K562 (cell line): ENCODE results near the gene LRRTM4. TPM values are rescaled to one million over a fixed set of nuclear protein-coding genes. Genes with fewer than 3 reads are reported as not detected.

ENCODE experiments used
- ATAC-seq: fragments of 200-7000 bp; cut with Tn5 transposase; 3 replicates; pipeline ENCODE4 v1.9.1; 2020; ENCODE audit warnings: moderate library complexity
- BruUV-seq: library from RNA; stranded (reverse); fragments of 400-500 nt; replicated peaks from 2 replicates; lab custom pipeline; 2021; lab: Mats Ljungman, UMichigan
- CTCF ChIA-PET: fragments of 300-600 bp; formaldehyde crosslinking; extraction: SDS; loops from one replicate; lab custom pipeline; 2021; ENCODE audit warnings: low intra/inter-chr PET ratio; lab: Yijun Ruan, JAX
- POLR2A ChIA-PET: fragments of 300-600, 350-650 bp; sonication (Branson Sonifier 250); formaldehyde crosslinking; extraction: SDS; loops from one replicate; lab custom pipeline; 2021; ENCODE audit warnings: antibody characterized with exemption, inconsistent platforms; lab: Yijun Ruan, JAX
- DNase-seq, 4 experiments: peaks; one replicate each; pipeline versions ENCODE4 v3.0.0 to v3.0.0-alpha.2; 2011 to 2018; ENCODE audit warnings: low spot score in 3 of 4, mixed read lengths in 3 of 4; ENCODE audit errors: extremely low read depth in 1 of 4
- FAIRE-seq: peaks from 2 replicates; lab custom pipeline; 2011; peaks lifted over from hg19 to GRCh38; lab: Jason Lieb, UNC
- H2AFZ ChIP-seq: 2 replicates; pipeline ENCODE4 v1.6.0; 2011; ENCODE audit warnings: low read depth, low read length, control low read depth, inconsistent platforms
- H3K27ac ChIP-seq: fragments of 200-600 bp; 3 replicates; pipeline ENCODE4 v1.8.0; 2011; ENCODE audit warnings: low read depth, mild to moderate bottlenecking, control low read depth, inconsistent platforms, low read length, moderate library complexity, mixed read lengths; ENCODE audit errors: extremely low read depth
- H3K27me3 ChIP-seq, 2 experiments: fragments of 300-600 bp in 1 of 2; 2 replicates in 1 of 2; 3 replicates in 1 of 2; pipeline versions ENCODE4 v1.6.0 to v1.8.0; 2011; ENCODE audit warnings: inconsistent platforms in 2 of 2, low read length in 2 of 2, mild to moderate bottlenecking in 1 of 2, mixed read lengths in 1 of 2, moderate library complexity in 1 of 2; ENCODE audit not compliant: control insufficient read depth in 2 of 2, insufficient read depth in 2 of 2
- H3K36me3 ChIP-seq: fragments of 300-600 bp; 3 replicates; pipeline ENCODE4 v1.8.0; 2011; ENCODE audit warnings: mild to moderate bottlenecking, low read length, inconsistent platforms; ENCODE audit not compliant: control insufficient read depth, insufficient read depth
- H3K4me1 ChIP-seq, 2 experiments: fragments of 200-600 bp in 1 of 2; replicated peaks in 1 of 2; 2 replicates in 1 of 2; 3 replicates in 1 of 2; pipeline versions ENCODE4 v1.5.1 to v1.8.0; 2011; ENCODE audit warnings: inconsistent platforms in 2 of 2, low read length in 2 of 2, mild to moderate bottlenecking in 1 of 2, mixed read lengths in 1 of 2, moderate library complexity in 1 of 2; ENCODE audit not compliant: control insufficient read depth in 2 of 2, insufficient read depth in 2 of 2
- H3K4me2 ChIP-seq: 2 replicates; pipeline ENCODE4 v1.6.1; 2011; ENCODE audit warnings: low read length, control low read depth, inconsistent platforms, mixed read lengths; ENCODE audit not compliant: insufficient read depth
- H3K4me3 ChIP-seq: fragments of 200-600 bp; sonication (generic), shearing (Covaris generic); 2 replicates; pipeline ENCODE4 v1.5.1; 2016; ENCODE audit warnings: control low read depth, inconsistent platforms
- H3K79me2 ChIP-seq: fragments of 200-600 bp; 3 replicates; pipeline ENCODE4 v1.8.0; 2011; ENCODE audit warnings: low read length, inconsistent platforms; ENCODE audit not compliant: control insufficient read depth, insufficient read depth
- H3K9ac ChIP-seq, 2 experiments: 2 replicates each; pipeline versions ENCODE4 v1.6.0 to v1.6.1; 2011; ENCODE audit warnings: low read depth in 2 of 2, low read length in 2 of 2, control low read depth in 1 of 2, inconsistent platforms in 1 of 2, mild to moderate bottlenecking in 1 of 2, mixed read lengths in 1 of 2; ENCODE audit not compliant: insufficient read depth in 1 of 2
- H3K9me1 ChIP-seq: one replicate; pipeline ENCODE4 v1.6.0; 2011; ENCODE audit warnings: inconsistent platforms, mild to moderate bottlenecking, low read length, moderate library complexity; ENCODE audit not compliant: control insufficient read depth, insufficient read depth
- H3K9me3 ChIP-seq: replicated peaks from 2 replicates; pipeline ENCODE4 v1.5.1; 2011; ENCODE audit warnings: low read depth, low read length, inconsistent platforms; ENCODE audit not compliant: control insufficient read depth, insufficient read depth
- H4K20me1 ChIP-seq: replicated peaks from 2 replicates; pipeline ENCODE4 v1.6.1; 2011; ENCODE audit warnings: low read length, inconsistent platforms, mixed read lengths; ENCODE audit not compliant: control insufficient read depth, insufficient read depth
- BACH1 ChIP-seq: fragments of 200-800 bp; sonication (Bioruptor generic); IDR thresholded peaks from 2 replicates; pipeline ENCODE4 v1.6.1; 2016; ENCODE audit warnings: missing genetic modification characterization, missing compliant biosample characterization
- CC2D1A ChIP-seq: fragments of 450-650 bp; IDR thresholded peaks from 2 replicates; pipeline ENCODE4 v1.6.1; 2017; ENCODE audit warnings: mild to moderate bottlenecking
- CSDE1 ChIP-seq, 2 experiments: fragments of 450-650 bp; IDR thresholded peaks; 2 replicates each; pipeline ENCODE4 v1.6.1; 2016; ENCODE audit warnings: mild to moderate bottlenecking in 1 of 2
- CTCF ChIP-seq, 3 experiments: IDR thresholded peaks in 2 of 3; conservative IDR thresholded peaks in 1 of 3; 2 replicates each; pipeline ENCODE4 v1.5.1; 2011 to 2012; ENCODE audit warnings: low read length in 3 of 3, mild to moderate bottlenecking in 3 of 3, control low read depth in 2 of 3, improper control_type of control experiment in 1 of 3, inconsistent platforms in 1 of 3, low read depth in 1 of 3, mixed read lengths in 1 of 3, moderate library complexity in 1 of 3; ENCODE audit not compliant: insufficient read depth in 2 of 3
- FUS ChIP-seq: fragments of 200-400 bp; formaldehyde crosslinking; optimal IDR thresholded peaks from 2 replicates; pipeline ENCODE3; 2017; ENCODE audit warnings: low read depth, low read length
- HLTF ChIP-seq: fragments of 450-650 bp; IDR thresholded peaks from 2 replicates; pipeline ENCODE4 v1.6.1; 2016
- KLF10 ChIP-seq: fragments of 250-450 bp; sonication (Bioruptor Pico); IDR thresholded peaks from 2 replicates; pipeline ENCODE4 v1.6.1; 2021; ENCODE audit warnings: matching md5 sums
- MITF ChIP-seq: IDR thresholded peaks from 2 replicates; pipeline ENCODE4 v1.6.1; 2014; ENCODE audit warnings: antibody characterized with exemption
- TCFL5 ChIP-seq: fragments of 250-450 bp; sonication (Bioruptor Pico); conservative IDR thresholded peaks from 2 replicates; pipeline ENCODE4 v1.6.1; 2021; ENCODE audit warnings: mild to moderate bottlenecking, moderate library complexity, matching md5 sums
- TEAD2 ChIP-seq: fragments of 450-650 bp; IDR thresholded peaks from 2 replicates; pipeline ENCODE4 v1.6.1; 2016; ENCODE audit warnings: missing genetic modification characterization, control low read depth, missing compliant biosample characterization
- VEZF1 ChIP-seq: fragments of 200-800 bp; sonication (Bioruptor generic); IDR thresholded peaks from 2 replicates; pipeline ENCODE4 v1.6.1; 2017; ENCODE audit warnings: missing genetic modification characterization, missing compliant biosample characterization
- ZNF165 ChIP-seq: fragments of 250-450 bp; sonication (Bioruptor Pico); IDR thresholded peaks from 2 replicates; pipeline ENCODE4 v1.4.0; 2020; ENCODE audit warnings: borderline replicate concordance
- ZNF224 ChIP-seq: sonication (generic); formaldehyde crosslinking; IDR thresholded peaks from 2 replicates; pipeline ENCODE4 v1.8.0; 2022; ENCODE audit warnings: mild to moderate bottlenecking, missing genetic modification reagents
- WGBS: fragments of 100-300 bp; shearing (Covaris generic); methylation state at CpG from one replicate; pipeline ENCODE4 v1.1.6; 2016; ENCODE audit warnings: low coverage, mixed read lengths; ENCODE audit not compliant: insufficient coverage; ENCODE audit errors: missing lambda C conversion rate; 5-methylcytosine and 5-hydroxymethylcytosine counted together
- in situ Hi-C: fragments of 300-500 bp; cut with MboI; formaldehyde crosslinking; loops from 4 replicates; pipeline ENCODE4 v1.15.0; 2018; ENCODE audit warnings: inconsistent platforms, mixed read lengths
- intact Hi-C: fragments of 100-400 bp; cut with micrococcal nuclease; formaldehyde crosslinking; loops from 2 replicates; pipeline ENCODE4 v1.14.2; 2022
- polyA plus RNA-seq, 8 experiments: library from polyadenylated mRNA; depleted of rRNA in 4 of 8; stranded (reverse) in 5 of 8; unstranded in 3 of 8; fragments of >200 nt; fragmentation: Nextera tagmentation in 2 of 8; fragmentation: Illumina TruSeq in 1 of 8; extraction: Ambion mirVana in 2 of 8; extraction: Trizol in 1 of 8; gene quantifications; 2 replicates each; pipeline versions ENCODE4 v1.2.1 to v1.2.3, GENCODE V29; 2011 to 2014; ENCODE audit warnings: inconsistent platforms in 1 of 8, missing spikeins in 1 of 8
- total RNA-seq, 7 experiments: library from RNA; depleted of rRNA in 6 of 7; stranded (reverse); fragments of >200 nt in 6 of 7; fragmentation: Illumina TruSeq in 2 of 7; extraction: Trizol in 2 of 7; gene quantifications; 2 replicates each; pipeline versions ENCODE4 v1.2.1 to v1.2.3, GENCODE V29; 2011 to 2021; ENCODE audit warnings: low replicate concordance in 1 of 7
- TF ChIP-seq, protein P1 (sequence below): sonication (generic); formaldehyde crosslinking; IDR thresholded peaks from 2 replicates; pipeline ENCODE4 v1.8.0; 2023; ENCODE audit warnings: mild to moderate bottlenecking, missing genetic modification reagents
- TF ChIP-seq, protein P2 (sequence below), 2 experiments: fragments of 250-450 bp in 1 of 2; fragments of 450-650 bp in 1 of 2; sonication (Bioruptor Pico) in 1 of 2; IDR thresholded peaks; 2 replicates each; pipeline versions ENCODE4 v1.6.1 to v1.8.0; 2016 to 2021; ENCODE audit warnings: mild to moderate bottlenecking in 2 of 2, moderate library complexity in 2 of 2, missing compliant biosample characterization in 1 of 2, missing genetic modification characterization in 1 of 2

Gene LRRTM4
- total and polyA plus RNA-seq, 9 of the 15 experiments (the other 6 are each of a cell fraction or from before 2014, with no cell fraction given): 0.04 TPM; not detected in 6

DNA sequence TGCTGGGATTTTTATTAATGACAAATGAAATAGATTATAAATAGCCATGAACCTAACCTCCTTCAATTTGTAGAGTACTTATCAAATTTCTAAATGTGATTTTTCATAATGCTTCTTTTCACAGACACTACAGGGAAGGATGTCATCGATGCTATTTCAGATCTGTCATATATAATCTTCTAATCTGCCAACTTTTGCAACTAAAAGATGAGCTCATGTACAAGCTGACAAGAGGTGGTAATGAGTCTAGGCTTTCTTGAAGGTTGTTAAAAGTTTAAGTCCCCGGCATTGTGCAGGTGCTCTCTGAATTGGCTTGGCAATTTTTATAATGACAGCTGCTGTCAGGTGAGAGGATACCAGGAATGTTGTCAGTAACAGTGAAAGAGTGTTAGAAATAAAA, 320.4 kb downstream of the LRRTM4 start:
- Histone ChIP-seq H3K4me1 (no peaks in the 10 kb centered on the region), H3K9ac (no peak overlapping the region), H4K20me1 (no peaks in the 10 kb centered on the region), H3K27ac (no peak overlapping the region), H3K4me2 (no peak overlapping the region), H3K9me1 (no peaks in the 10 kb centered on the region), H3K27me3 (no peaks in the 10 kb centered on the region), H3K9me3 (no peaks in the 10 kb centered on the region), H3K36me3 (no peaks in the 10 kb centered on the region), H2AFZ (no peak overlapping the region), H3K79me2 (no peaks in the 10 kb centered on the region), H3K4me3 (no peak overlapping the region)
- intact Hi-C loops (no loop called here), in situ Hi-C loops (no loop called here)
- FAIRE-seq (no peak), DNase-seq (no peak), ATAC-seq (no peak)
- BruUV-seq: no TSS peak
- 0% methylated on average over 2 of the region's 2 CpGs for WGBS
- POLR2A ChIA-PET: no interaction called here
- CTCF ChIA-PET: no interaction called here
- no peak for TF ChIP-seq ZNF165
- TF ChIP-seq, protein P1, sequence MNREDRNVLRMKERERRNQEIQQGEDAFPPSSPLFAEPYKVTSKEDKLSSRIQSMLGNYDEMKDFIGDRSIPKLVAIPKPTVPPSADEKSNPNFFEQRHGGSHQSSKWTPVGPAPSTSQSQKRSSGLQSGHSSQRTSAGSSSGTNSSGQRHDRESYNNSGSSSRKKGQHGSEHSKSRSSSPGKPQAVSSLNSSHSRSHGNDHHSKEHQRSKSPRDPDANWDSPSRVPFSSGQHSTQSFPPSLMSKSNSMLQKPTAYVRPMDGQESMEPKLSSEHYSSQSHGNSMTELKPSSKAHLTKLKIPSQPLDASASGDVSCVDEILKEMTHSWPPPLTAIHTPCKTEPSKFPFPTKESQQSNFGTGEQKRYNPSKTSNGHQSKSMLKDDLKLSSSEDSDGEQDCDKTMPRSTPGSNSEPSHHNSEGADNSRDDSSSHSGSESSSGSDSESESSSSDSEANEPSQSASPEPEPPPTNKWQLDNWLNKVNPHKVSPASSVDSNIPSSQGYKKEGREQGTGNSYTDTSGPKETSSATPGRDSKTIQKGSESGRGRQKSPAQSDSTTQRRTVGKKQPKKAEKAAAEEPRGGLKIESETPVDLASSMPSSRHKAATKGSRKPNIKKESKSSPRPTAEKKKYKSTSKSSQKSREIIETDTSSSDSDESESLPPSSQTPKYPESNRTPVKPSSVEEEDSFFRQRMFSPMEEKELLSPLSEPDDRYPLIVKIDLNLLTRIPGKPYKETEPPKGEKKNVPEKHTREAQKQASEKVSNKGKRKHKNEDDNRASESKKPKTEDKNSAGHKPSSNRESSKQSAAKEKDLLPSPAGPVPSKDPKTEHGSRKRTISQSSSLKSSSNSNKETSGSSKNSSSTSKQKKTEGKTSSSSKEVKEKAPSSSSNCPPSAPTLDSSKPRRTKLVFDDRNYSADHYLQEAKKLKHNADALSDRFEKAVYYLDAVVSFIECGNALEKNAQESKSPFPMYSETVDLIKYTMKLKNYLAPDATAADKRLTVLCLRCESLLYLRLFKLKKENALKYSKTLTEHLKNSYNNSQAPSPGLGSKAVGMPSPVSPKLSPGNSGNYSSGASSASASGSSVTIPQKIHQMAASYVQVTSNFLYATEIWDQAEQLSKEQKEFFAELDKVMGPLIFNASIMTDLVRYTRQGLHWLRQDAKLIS (CRISPR knock-in tag): no peak
- no peak for TF ChIP-seq ZNF224 (CRISPR knock-in tag)
- no peak for TF ChIP-seq FUS
- TF ChIP-seq CC2D1A: no peak
- TF ChIP-seq MITF: no peak
- TF ChIP-seq TEAD2: no peak
- no peak for TF ChIP-seq BACH1 (tag)
- no peak for TF ChIP-seq HLTF
- no peak for TF ChIP-seq VEZF1
- no peak for TF ChIP-seq CSDE1 (IDR thresholded peaks at IDR 0.05)
- no peak for TF ChIP-seq TCFL5 (CRISPR knock-in tag)
- TF ChIP-seq, protein P2, sequence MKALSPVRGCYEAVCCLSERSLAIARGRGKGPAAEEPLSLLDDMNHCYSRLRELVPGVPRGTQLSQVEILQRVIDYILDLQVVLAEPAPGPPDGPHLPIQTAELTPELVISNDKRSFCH (CRISPR knock-in tag; IDR thresholded peaks at IDR 0.05): no peak
- TF ChIP-seq, protein P2 (tag; IDR thresholded peaks at IDR 0.05): no peak
- no peak for TF ChIP-seq KLF10
- no peak for TF ChIP-seq CTCF (IDR thresholded peaks at IDR 0.05 in 2 of 3, conservative IDR thresholded peaks at IDR 0.05 in 1 of 3; ENCODE audit: insufficient read depth in 2 of 3, low read depth in 1 of 3, low read length in 3 of 3)
